Activated naive CD8-positive, alpha-beta T cell treated with anti-CD3 and anti-CD28 coated beads, Interleukin-2, amount 50 U/mL, for 24 hours (primary cell): ENCODE results near the gene FAM83B.
"Not testable (repeated sequence)": the region's sequence is repeated elsewhere in the genome, so short reads cannot be mapped to it uniquely, and the experiment has no call there.

ENCODE experiments used
- ATAC-seq: fragments of 150-1000 bp; cut with Tn5 transposase; one replicate; pipeline ENCODE4 v1.10.0; 2021
- DNase-seq: peaks from one replicate; pipeline ENCODE4 v3.0.0; 2021
- H3K27ac Mint-ChIP-seq: one replicate; pipeline ENCODE4 v1.8.0; 2021; ENCODE audit warnings: mild to moderate bottlenecking, mixed read lengths
- H3K27me3 Mint-ChIP-seq: one replicate; pipeline ENCODE4 v1.8.0; 2021; ENCODE audit warnings: mixed read lengths
- H3K36me3 Mint-ChIP-seq: one replicate; pipeline ENCODE4 v1.8.0; 2021; ENCODE audit warnings: low read depth, mixed read lengths
- H3K4me1 Mint-ChIP-seq: one replicate; pipeline ENCODE4 v1.8.0; 2021; ENCODE audit warnings: mixed read lengths
- H3K4me3 Mint-ChIP-seq: one replicate; pipeline ENCODE4 v1.8.0; 2021; ENCODE audit warnings: mild to moderate bottlenecking, moderate library complexity, mixed read lengths
- H3K9me3 Mint-ChIP-seq: one replicate; pipeline ENCODE4 v1.8.0; 2021; ENCODE audit warnings: mixed read lengths

FAM83B gene

GRCh38 chr6:54958446-54958845 lies 111.9 kb downstream of the FAM83B start:
- no peak for DNase-seq
- Mint-ChIP-seq H3K36me3 (no peaks in the 10 kb centered on the region), H3K27me3 (no peaks in the 10 kb centered on the region), H3K4me3 (no peak overlapping the region), H3K27ac (no peak overlapping the region), H3K9me3 (no peaks in the 10 kb centered on the region), H3K4me1 (no peaks in the 10 kb centered on the region)
- no peak for ATAC-seq

GRCh38 chr6:54959820-54960219 lies 113.2 kb downstream of the FAM83B start:
- Mint-ChIP-seq H3K36me3 (no peaks in the 10 kb centered on the region), H3K4me1 (no peaks in the 10 kb centered on the region), H3K27ac (no peak overlapping the region), H3K27me3 (no peaks in the 10 kb centered on the region), H3K9me3 (no peaks in the 10 kb centered on the region), H3K4me3 (no peak overlapping the region)
- DNase-seq (no peak), ATAC-seq (no peak)

GRCh38 chr6:54961372-54961771 lies 114.8 kb downstream of the FAM83B start:
- not testable (repeated sequence) for DNase-seq, H3K27ac Mint-ChIP-seq, H3K36me3 Mint-ChIP-seq, H3K4me1 Mint-ChIP-seq, H3K27me3 Mint-ChIP-seq, H3K4me3 Mint-ChIP-seq, ATAC-seq, H3K9me3 Mint-ChIP-seq

- H3K27me3 Mint-ChIP-seq, result no peaks in the 10 kb centered on the region
- DNase-seq (no peak), ATAC-seq (no peak)
- no peaks in the 10 kb centered on the region for H3K4me1 Mint-ChIP-seq
- no peak overlapping the region for H3K4me3 Mint-ChIP-seq
- no peaks in the 10 kb centered on the region for H3K36me3 Mint-ChIP-seq
- H3K9me3 Mint-ChIP-seq, result peaks cover 20% of the 10 kb centered on the region
- H3K27ac Mint-ChIP-seq, result no peak overlapping the region
These were observed 123.8 kb downstream of the FAM83B start for GRCh38 chr6:54970337-54970736.

GRCh38 chr6:54971825-54972224 lies 125.3 kb downstream of the FAM83B start:
- DNase-seq (no peak), ATAC-seq (no peak)
- H3K4me3 Mint-ChIP-seq, result no peak overlapping the region
- no peak overlapping the region for H3K27ac Mint-ChIP-seq
- no peaks in the 10 kb centered on the region for H3K27me3 Mint-ChIP-seq
- H3K4me1 Mint-ChIP-seq, result no peaks in the 10 kb centered on the region
- peaks cover 21% of the 10 kb centered on the region for H3K9me3 Mint-ChIP-seq
- no peaks in the 10 kb centered on the region for H3K36me3 Mint-ChIP-seq

- H3K4me1 Mint-ChIP-seq, H3K4me3 Mint-ChIP-seq, H3K36me3 Mint-ChIP-seq, H3K27me3 Mint-ChIP-seq, H3K27ac Mint-ChIP-seq, ATAC-seq, DNase-seq: not testable (repeated sequence)
- peaks cover 15% of the 10 kb centered on the region for H3K9me3 Mint-ChIP-seq
These were observed 132.6 kb downstream of the FAM83B start for GRCh38 chr6:54979161-54979560.

- ATAC-seq, result no peak
These were observed 134.1 kb downstream of the FAM83B start for GRCh38 chr6:54980511-54981275.

GRCh38 chr6:54981276-54981609 lies 134.7 kb downstream of the FAM83B start:
- H3K36me3 Mint-ChIP-seq, result no peaks in the 10 kb centered on the region
- ATAC-seq (no peak), DNase-seq (no peak)
- H3K9me3 Mint-ChIP-seq, result peaks cover 24% of the 10 kb centered on the region
- no peak overlapping the region for H3K4me3 Mint-ChIP-seq
- H3K27me3 Mint-ChIP-seq, result no peaks in the 10 kb centered on the region
- no peak overlapping the region for H3K27ac Mint-ChIP-seq
- H3K4me1 Mint-ChIP-seq, result no peaks in the 10 kb centered on the region

More at GRCh38 chr6:54980511-54981275, 134.1 kb downstream of the FAM83B start:
- no peaks in the 10 kb centered on the region for H3K4me1 Mint-ChIP-seq
- no peaks in the 10 kb centered on the region for H3K36me3 Mint-ChIP-seq
- peaks cover 19% of the 10 kb centered on the region for H3K9me3 Mint-ChIP-seq
- no peaks in the 10 kb centered on the region for H3K27me3 Mint-ChIP-seq
- DNase-seq, result no peak
- H3K27ac Mint-ChIP-seq, result no peak overlapping the region
- H3K4me3 Mint-ChIP-seq, result no peak overlapping the region

- Mint-ChIP-seq H3K27ac (no peak overlapping the region), H3K27me3 (no peaks in the 10 kb centered on the region), H3K9me3 (peaks cover 28% of the 10 kb centered on the region), H3K4me3 (no peak overlapping the region), H3K4me1 (no peaks in the 10 kb centered on the region), H3K36me3 (no peaks in the 10 kb centered on the region)
- no peak for ATAC-seq
- DNase-seq, result no peak
These were observed 135.1 kb downstream of the FAM83B start for GRCh38 chr6:54981647-54982046.

- H3K9me3 Mint-ChIP-seq, result peaks cover 29% of the 10 kb centered on the region
- H3K27ac Mint-ChIP-seq, result no peak overlapping the region
- H3K36me3 Mint-ChIP-seq, result no peaks in the 10 kb centered on the region
- ATAC-seq (no peak), DNase-seq (no peak)
- H3K4me1 Mint-ChIP-seq, result no peaks in the 10 kb centered on the region
- no peak overlapping the region for H3K4me3 Mint-ChIP-seq
- H3K27me3 Mint-ChIP-seq, result no peaks in the 10 kb centered on the region
These were observed 141.2 kb downstream of the FAM83B start for GRCh38 chr6:54987633-54988290.

GRCh38 chr6:54988576-54988975 lies 142.0 kb downstream of the FAM83B start:
- no peak overlapping the region for H3K27ac Mint-ChIP-seq
- no peak for ATAC-seq
- H3K9me3 Mint-ChIP-seq, result peaks cover 29% of the 10 kb centered on the region
- no peaks in the 10 kb centered on the region for H3K36me3 Mint-ChIP-seq
- no peaks in the 10 kb centered on the region for H3K4me1 Mint-ChIP-seq
- no peaks in the 10 kb centered on the region for H3K27me3 Mint-ChIP-seq
- DNase-seq, result no peak
- no peak overlapping the region for H3K4me3 Mint-ChIP-seq

- H3K36me3 Mint-ChIP-seq, result no peaks in the 10 kb centered on the region
- no peak for ATAC-seq
- no peaks in the 10 kb centered on the region for H3K27me3 Mint-ChIP-seq
- DNase-seq, result no peak
- H3K4me3 Mint-ChIP-seq, result no peak overlapping the region
- H3K27ac Mint-ChIP-seq, result no peak overlapping the region
- H3K9me3 Mint-ChIP-seq, result peaks cover 26% of the 10 kb centered on the region
- no peaks in the 10 kb centered on the region for H3K4me1 Mint-ChIP-seq
These were observed 143.4 kb downstream of the FAM83B start for GRCh38 chr6:54990001-54990400.
